ENCODE results near the gene ARHGAP28.

The ARHGAP28 gene

DNA sequence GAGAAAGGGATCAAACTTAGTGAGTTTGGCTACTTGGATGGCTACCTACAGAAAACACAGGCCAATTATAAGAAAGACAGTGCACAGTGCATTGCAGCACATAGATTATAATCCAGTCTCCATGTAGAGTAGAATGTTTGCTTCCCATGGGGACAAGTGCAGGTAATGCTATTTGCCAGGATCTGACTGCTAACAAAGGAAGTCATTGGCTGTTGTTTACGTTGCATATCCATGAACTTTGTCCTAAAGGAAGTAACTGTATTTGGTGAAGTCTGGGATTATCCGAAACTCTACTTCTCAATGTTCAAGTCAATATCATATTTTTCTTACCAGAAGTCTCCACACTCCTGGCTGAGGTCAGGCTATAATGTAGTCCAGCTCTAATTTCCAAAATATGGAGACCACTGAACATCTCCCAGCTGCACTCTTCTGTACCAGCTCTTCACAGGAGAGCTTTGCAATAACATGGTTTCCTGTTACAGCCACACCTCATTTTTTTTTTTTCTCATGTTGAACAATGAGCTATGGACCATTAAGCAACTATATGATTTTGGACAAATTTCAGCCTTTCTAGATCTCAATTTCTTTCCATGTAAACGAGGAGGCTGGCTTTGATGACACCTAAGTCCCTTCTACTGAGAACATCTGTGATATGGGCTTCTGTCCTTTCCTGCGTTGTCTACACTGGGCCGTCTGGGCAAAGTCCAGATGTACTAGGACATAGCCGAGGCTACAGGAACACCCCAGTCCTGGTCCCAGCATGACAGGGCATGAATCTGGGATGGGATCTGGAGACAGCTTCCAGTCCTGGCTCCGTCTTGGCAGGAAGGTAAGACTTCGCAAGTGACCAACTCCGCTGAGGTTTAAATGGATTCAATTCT is 233.3 kb downstream of the ARHGAP28 start:
- no peak for DNase-seq (ENCODE audit: low read depth)

DNA sequence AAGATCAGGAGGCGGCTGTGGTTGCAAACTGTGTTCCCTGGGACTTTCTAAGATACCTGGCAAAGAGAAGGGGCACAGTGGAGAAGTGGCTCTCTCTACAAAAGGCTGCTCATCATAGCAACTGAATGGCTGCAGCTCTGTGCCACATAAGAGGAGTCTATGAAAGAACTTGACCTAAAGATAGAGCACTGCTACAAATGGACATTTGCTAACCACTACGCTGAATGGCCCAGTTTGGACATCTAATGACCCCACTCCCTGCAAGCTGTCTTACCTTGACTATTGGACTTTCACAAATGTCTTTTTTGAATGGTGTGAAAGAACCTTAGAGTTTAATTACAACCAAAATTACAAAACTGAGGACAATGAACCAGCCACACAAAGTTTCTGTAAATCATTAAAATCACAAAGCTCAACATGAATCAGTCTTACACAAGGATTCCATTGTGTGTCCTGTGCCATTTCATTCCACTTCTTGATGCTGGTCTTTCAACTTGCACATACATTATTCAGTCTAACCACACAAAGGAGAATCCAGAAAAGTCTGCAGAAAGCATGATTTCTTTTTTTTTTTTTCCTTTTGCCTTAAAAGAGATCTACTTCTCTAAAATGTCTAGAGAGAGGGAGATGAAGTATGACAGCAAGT is 234.1 kb downstream of the ARHGAP28 start:
- DNase-seq (ENCODE audit: low read depth), result no peak

All from ELR (cell line).